Mesendoderm (in vitro differentiated cells): ENCODE measurements around the gene PODXL.

Source experiments
- DNase-seq: peaks from one replicate; pipeline ENCODE4 v3.0.0; 2013
- H2AK5ac ChIP-seq: 2 replicates; pipeline ENCODE4 v1.6.1; 2013; ENCODE audit warnings: low read length, inconsistent platforms
- H2BK120ac ChIP-seq: 2 replicates; pipeline ENCODE4 v1.6.1; 2013; ENCODE audit warnings: low read depth, mild to moderate bottlenecking, low read length, moderate library complexity, mixed read lengths
- H2BK15ac ChIP-seq: replicated peaks from 2 replicates; pipeline ENCODE4 v1.6.1; 2013; ENCODE audit warnings: low read depth, mild to moderate bottlenecking, moderate library complexity
- H2BK5ac ChIP-seq: 2 replicates; pipeline ENCODE4 v1.6.1; 2013; ENCODE audit warnings: low read length, inconsistent platforms
- H3K18ac ChIP-seq: 2 replicates; pipeline ENCODE4 v1.6.1; 2013; ENCODE audit warnings: mild to moderate bottlenecking, low read length, mixed read lengths
- H3K23ac ChIP-seq: one replicate; pipeline ENCODE4 v1.6.1; 2013; ENCODE audit warnings: low read length
- H3K27ac ChIP-seq: 2 replicates; pipeline ENCODE4 v1.5.1; 2013; ENCODE audit warnings: low read depth, mild to moderate bottlenecking, inconsistent platforms, low read length, moderate library complexity
- H3K27me3 ChIP-seq: 2 replicates; pipeline ENCODE4 v1.6.1; 2013; ENCODE audit warnings: low read length, control low read depth, mild to moderate bottlenecking, inconsistent platforms; ENCODE audit not compliant: insufficient read depth, poor library complexity
- H3K36me3 ChIP-seq: 2 replicates; pipeline ENCODE4 v1.6.1; 2013; ENCODE audit warnings: low read length, inconsistent platforms; ENCODE audit not compliant: control insufficient read depth, insufficient read depth
- H3K4ac ChIP-seq: one replicate; pipeline ENCODE4 v1.6.1; 2013; ENCODE audit warnings: low read depth, mild to moderate bottlenecking, low read length, moderate library complexity
- H3K4me1 ChIP-seq: 2 replicates; pipeline ENCODE4 v1.6.1; 2013; ENCODE audit warnings: low read depth, low read length, inconsistent platforms; ENCODE audit not compliant: control insufficient read depth
- H3K4me2 ChIP-seq: 2 replicates; pipeline ENCODE4 v1.6.1; 2013; ENCODE audit warnings: low read length
- H3K4me3 ChIP-seq: 2 replicates; pipeline ENCODE4 v1.5.1; 2013; ENCODE audit warnings: mild to moderate bottlenecking, low read length
- H3K56ac ChIP-seq: one replicate; pipeline ENCODE4 v1.6.1; 2013; ENCODE audit warnings: low read length
- H3K79me1 ChIP-seq: 2 replicates; pipeline ENCODE4 v1.6.1; 2013; ENCODE audit warnings: low read length, inconsistent platforms
- H3K79me2 ChIP-seq: 2 replicates; pipeline ENCODE4 v1.6.1; 2013; ENCODE audit warnings: mild to moderate bottlenecking, low read length; ENCODE audit not compliant: control insufficient read depth, insufficient read depth
- H3K9ac ChIP-seq: 2 replicates; pipeline ENCODE4 v1.6.1; 2013; ENCODE audit warnings: low read length, inconsistent platforms
- H4K5ac ChIP-seq: one replicate; pipeline ENCODE4 v1.6.1; 2013; ENCODE audit warnings: low read length
- H4K8ac ChIP-seq: one replicate; pipeline ENCODE4 v1.6.1; 2013; ENCODE audit warnings: low read depth, mild to moderate bottlenecking, control low read depth, low read length, moderate library complexity
- WGBS: extraction: QIAGEN DNeasy Blood & Tissue Kit; methylation state at CpG from one replicate; pipeline ENCODE4 v1.1.7; 2013; ENCODE audit warnings: low lambda C conversion rate, missing lambda C conversion rate; ENCODE audit not compliant: insufficient coverage; ENCODE audit errors: extremely low coverage; 5-methylcytosine and 5-hydroxymethylcytosine counted together

The PODXL gene

GRCh38 chr7:131503639-131504038, 52.8 kb downstream of the PODXL start:
- H3K56ac ChIP-seq: no peak overlapping the region
- no peak overlapping the region for H3K4me2 ChIP-seq
- no peak overlapping the region for H3K4me3 ChIP-seq
- no peak overlapping the region for H3K9ac ChIP-seq
- H3K18ac ChIP-seq: no peak overlapping the region
- no peak overlapping the region for H2BK15ac ChIP-seq
- H3K27ac ChIP-seq: no peak overlapping the region
- peaks cover 19% of the 10 kb centered on the region for H3K36me3 ChIP-seq
- H4K8ac ChIP-seq: no peak overlapping the region
- H3K23ac ChIP-seq: no peak overlapping the region
- peaks cover 2% of the 10 kb centered on the region for H3K79me2 ChIP-seq
- no peak overlapping the region for H4K5ac ChIP-seq
- no peak overlapping the region for H2AK5ac ChIP-seq
- no peak for DNase-seq
- H3K27me3 ChIP-seq: no peaks in the 10 kb centered on the region
- H2BK5ac ChIP-seq: no peak overlapping the region
- no CpG with 5 or more reads among the region's 6 CpGs for WGBS
- H3K4me1 ChIP-seq: no peaks in the 10 kb centered on the region
- H3K79me1 ChIP-seq: peaks cover 2% of the 10 kb centered on the region
- no peak overlapping the region for H3K4ac ChIP-seq
- H2BK120ac ChIP-seq: no peak overlapping the region

- DNase-seq: no peak
- H3K4me2 ChIP-seq: no peak overlapping the region
- no peak overlapping the region for H3K56ac ChIP-seq
- no peaks in the 10 kb centered on the region for H3K4me1 ChIP-seq
- no peak overlapping the region for H3K9ac ChIP-seq
- no peak overlapping the region for H2AK5ac ChIP-seq
- H4K5ac ChIP-seq: no peak overlapping the region
- H3K4ac ChIP-seq: no peak overlapping the region
- no peak overlapping the region for H3K18ac ChIP-seq
- no peak overlapping the region for H3K4me3 ChIP-seq
- H2BK5ac ChIP-seq: no peak overlapping the region
- peaks cover under 1% of the 10 kb centered on the region for H3K79me2 ChIP-seq
- no peak overlapping the region for H2BK120ac ChIP-seq
- no CpG with 5 or more reads among the region's 9 CpGs for WGBS
- no peaks in the 10 kb centered on the region for H3K27me3 ChIP-seq
- H4K8ac ChIP-seq: no peak overlapping the region
- no peak overlapping the region for H3K23ac ChIP-seq
- no peak overlapping the region for H2BK15ac ChIP-seq
- no peak overlapping the region for H3K27ac ChIP-seq
- H3K36me3 ChIP-seq: peaks cover 17% of the 10 kb centered on the region
- peaks cover 2% of the 10 kb centered on the region for H3K79me1 ChIP-seq
Observed at GRCh38 chr7:131502810-131503508, 53.5 kb downstream of the PODXL start.

- Histone ChIP-seq H3K4me1 (no peaks in the 10 kb centered on the region), H3K56ac (no peak overlapping the region), H3K4ac (no peak overlapping the region), H3K9ac (no peak overlapping the region), H2BK15ac (no peak overlapping the region), H3K4me3 (no peak overlapping the region), H4K5ac (no peak overlapping the region), H3K27ac (no peak overlapping the region), H2BK120ac (no peak overlapping the region), H3K79me1 (peaks cover 2% of the 10 kb centered on the region), H3K23ac (no peak overlapping the region), H4K8ac (no peak overlapping the region), H3K27me3 (no peaks in the 10 kb centered on the region), H2BK5ac (no peak overlapping the region), H3K4me2 (no peak overlapping the region), H3K79me2 (no peaks in the 10 kb centered on the region), H2AK5ac (no peak overlapping the region), H3K36me3 (peaks cover 17% of the 10 kb centered on the region), H3K18ac (no peak overlapping the region)
- no CpG with 5 or more reads among the region's 14 CpGs for WGBS
- DNase-seq: no peak
Observed at GRCh38 chr7:131501930-131502685, 54.3 kb downstream of the PODXL start.

GRCh38 chr7:131501422-131501821, 55.0 kb downstream of the PODXL start:
- Histone ChIP-seq H2BK120ac (no peak overlapping the region), H3K79me1 (no peaks in the 10 kb centered on the region), H2AK5ac (no peak overlapping the region), H3K27me3 (no peaks in the 10 kb centered on the region), H2BK5ac (no peak overlapping the region), H3K4me2 (no peak overlapping the region), H2BK15ac (no peak overlapping the region), H4K5ac (no peak overlapping the region), H3K36me3 (peaks cover 17% of the 10 kb centered on the region), H3K56ac (no peak overlapping the region), H3K4me3 (no peak overlapping the region), H3K4ac (no peak overlapping the region), H3K27ac (no peak overlapping the region), H4K8ac (no peak overlapping the region), H3K9ac (no peak overlapping the region), H3K23ac (no peak overlapping the region), H3K79me2 (no peaks in the 10 kb centered on the region), H3K4me1 (no peaks in the 10 kb centered on the region), H3K18ac (no peak overlapping the region)
- no CpG with 5 or more reads among the region's 3 CpGs for WGBS
- DNase-seq: no peak

GRCh38 chr7:131500357-131500756, 56.1 kb downstream of the PODXL start:
- H3K79me1 ChIP-seq: no peaks in the 10 kb centered on the region
- no peak overlapping the region for H3K18ac ChIP-seq
- no peak overlapping the region for H3K4me2 ChIP-seq
- no peak overlapping the region for H2BK120ac ChIP-seq
- H4K5ac ChIP-seq: no peak overlapping the region
- no peak overlapping the region for H3K4me3 ChIP-seq
- no peak overlapping the region for H4K8ac ChIP-seq
- H3K27ac ChIP-seq: no peak overlapping the region
- H3K4me1 ChIP-seq: no peaks in the 10 kb centered on the region
- H3K4ac ChIP-seq: no peak overlapping the region
- H3K9ac ChIP-seq: no peak overlapping the region
- no peak overlapping the region for H2BK5ac ChIP-seq
- H3K79me2 ChIP-seq: no peaks in the 10 kb centered on the region
- no peak overlapping the region for H2BK15ac ChIP-seq
- peaks cover 14% of the 10 kb centered on the region for H3K36me3 ChIP-seq
- no peak overlapping the region for H2AK5ac ChIP-seq
- no peak for DNase-seq
- no peak overlapping the region for H3K56ac ChIP-seq
- H3K23ac ChIP-seq: no peak overlapping the region
- no peaks in the 10 kb centered on the region for H3K27me3 ChIP-seq
- WGBS: no CpG with 5 or more reads among the region's 1 CpG
